NCI-H187 (cell line): ENCODE measurements around the gene TRAF3.
"Not testable (repeated sequence)": the region's sequence is repeated elsewhere in the genome, so short reads cannot be mapped to it uniquely, and the experiment has no call there.

Source experiments
- DNase-seq, 2 experiments: peaks; one replicate each; lab custom pipeline; 2025; lab: John Stamatoyannopoulos, UW

The TRAF3 gene

GRCh38 chr14:102892651-102893050 is 115.4 kb downstream of the TRAF3 start:
- DNase-seq, result no peak

GRCh38 chr14:102893452-102893851 is 116.2 kb downstream of the TRAF3 start:
- no peak for DNase-seq

GRCh38 chr14:102896735-102897134 is 119.5 kb downstream of the TRAF3 start:
- not testable (repeated sequence) for DNase-seq

DNA sequence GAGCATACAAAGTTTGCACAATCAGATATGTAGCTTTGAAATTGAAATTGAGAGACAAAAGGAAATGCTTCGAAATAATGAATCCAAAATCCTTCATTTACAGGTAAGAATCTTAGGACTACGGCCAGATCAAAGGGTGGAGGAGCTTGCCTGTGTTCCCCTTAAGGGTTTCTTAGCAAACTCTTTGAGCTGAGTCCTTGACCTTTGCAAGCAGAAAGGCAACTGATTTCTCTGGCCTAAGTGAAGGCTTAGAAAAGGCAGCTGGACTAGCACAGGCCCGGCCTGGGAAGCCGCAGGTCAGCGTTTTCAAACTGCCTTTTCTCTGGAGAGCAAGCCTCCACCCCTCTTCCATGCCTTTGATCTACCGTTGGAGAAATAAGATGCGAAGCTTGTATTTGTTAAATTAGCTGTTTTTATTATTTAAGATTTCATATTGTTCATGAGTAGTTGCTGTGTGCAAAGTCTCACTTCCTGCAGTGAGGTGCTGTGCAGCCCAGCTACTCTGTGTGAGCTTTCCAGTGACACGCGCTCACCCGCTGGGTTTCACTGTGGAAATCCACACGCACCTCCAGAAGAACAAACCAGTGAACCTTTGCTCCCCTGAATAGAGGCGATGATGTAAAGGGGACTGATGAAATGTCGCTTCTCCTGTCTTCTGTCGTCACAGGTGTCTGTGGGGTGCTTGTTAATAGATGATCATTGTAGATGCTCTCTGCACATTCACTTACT is 120.2 kb downstream of the TRAF3 start:
- DNase-seq, result no peak

GRCh38 chr14:102898298-102898697 is 121.0 kb downstream of the TRAF3 start:
- DNase-seq, result no peak

DNA sequence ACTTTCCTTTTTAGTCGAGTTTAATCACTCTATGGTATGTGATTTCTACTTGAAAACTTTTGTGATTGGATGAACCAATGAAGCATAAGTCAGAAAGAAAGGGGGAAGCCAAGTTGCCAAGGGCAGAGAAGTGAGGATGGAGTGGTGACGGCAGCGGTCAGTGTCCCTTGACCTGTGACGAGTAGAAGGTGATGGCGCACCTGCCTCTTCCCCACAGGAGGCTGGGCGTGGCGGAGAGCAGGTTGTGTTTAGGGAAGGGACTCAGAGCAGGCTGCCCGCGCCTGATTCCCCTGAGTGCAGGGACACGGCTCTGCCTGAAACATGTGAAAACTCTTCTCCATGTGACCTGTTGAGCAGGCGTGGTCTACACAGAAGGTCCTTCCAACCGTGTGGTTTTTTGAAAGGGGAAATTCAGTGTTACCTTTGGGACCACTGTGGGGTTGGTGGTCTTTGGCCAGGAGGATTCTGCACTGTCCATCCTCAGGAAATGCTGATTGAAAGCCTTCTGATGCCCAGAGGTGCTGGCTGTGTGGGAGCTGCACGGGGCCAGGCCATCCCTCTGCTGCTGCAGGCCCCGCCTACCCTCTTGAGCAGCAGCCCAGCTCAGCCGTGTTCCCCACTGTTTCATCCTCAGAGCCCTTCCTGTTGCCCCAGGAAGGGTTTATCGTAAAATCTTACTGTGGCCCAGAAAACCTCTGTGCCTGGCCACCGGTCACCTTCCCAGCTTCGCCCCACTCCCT is 121.7 kb downstream of the TRAF3 start:
- peak; percentile 18 to 36 for DNase-seq

DNA sequence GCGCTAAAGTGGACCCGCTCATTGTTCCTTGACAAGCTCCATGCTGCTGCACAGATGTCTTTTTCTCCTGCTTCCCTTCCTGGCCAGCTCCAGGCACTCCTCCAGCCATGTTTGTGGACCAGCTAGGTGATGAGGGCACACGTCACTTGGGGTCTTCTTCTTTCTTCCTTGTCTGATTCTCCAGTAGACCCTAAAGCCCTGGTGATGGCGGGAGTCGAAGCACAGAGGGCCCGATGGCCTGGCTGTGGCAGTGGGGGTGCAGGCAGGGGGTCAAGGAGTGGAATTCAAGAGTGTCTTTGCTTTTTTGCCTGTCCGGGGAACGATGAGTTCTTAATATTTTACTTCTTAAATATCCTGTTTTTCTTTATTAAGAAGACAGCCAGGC is 122.3 kb downstream of the TRAF3 start:
- DNase-seq, result no peak

DNA sequence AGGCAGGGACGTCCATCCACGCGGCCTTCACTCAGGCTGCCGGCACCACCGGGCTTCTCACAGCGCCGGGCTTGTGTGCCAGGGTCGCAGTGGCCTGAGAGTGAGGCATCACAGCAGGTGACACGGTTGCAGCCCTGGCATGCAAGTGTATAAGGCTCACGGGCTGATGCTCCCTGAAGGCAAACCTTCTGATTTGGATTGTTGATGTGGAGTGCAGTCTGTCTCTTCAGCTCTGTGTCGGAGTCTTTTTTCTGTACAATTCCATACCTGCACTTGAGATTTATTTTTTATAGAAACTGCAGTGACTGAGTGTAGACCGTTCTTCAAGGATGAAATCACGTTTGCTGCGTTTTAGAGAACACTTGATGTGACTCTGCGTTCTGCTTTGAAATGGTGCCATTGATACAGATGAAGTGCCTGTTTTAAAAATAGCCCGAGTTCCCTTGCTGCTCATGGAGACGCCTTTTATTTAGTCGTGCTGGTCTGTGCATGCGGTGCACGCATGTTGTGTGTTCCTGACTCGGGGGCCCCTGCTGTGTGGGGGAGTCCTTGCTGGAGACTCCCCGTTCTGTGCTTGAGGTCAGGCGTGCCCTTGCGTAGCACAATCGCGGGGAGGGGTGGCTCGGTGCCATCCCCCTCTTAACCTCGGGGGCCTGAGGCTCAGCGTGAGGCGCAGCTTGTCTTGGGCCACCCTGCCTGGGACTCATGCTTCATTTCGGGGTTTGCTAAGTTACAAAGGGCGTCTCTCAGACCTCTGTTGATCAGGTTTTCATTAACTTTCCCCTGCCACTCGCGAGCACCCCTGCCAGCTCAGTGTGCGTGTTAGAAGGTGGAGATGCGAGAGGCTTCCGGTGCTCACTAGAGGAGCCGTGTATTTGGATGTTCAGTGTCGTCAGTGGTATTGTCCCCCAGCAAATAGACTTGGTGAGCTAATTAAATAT is 123.7 kb downstream of the TRAF3 start:
- DNase-seq, result no peak

- DNase-seq, result no peak
These were observed 124.4 kb downstream of the TRAF3 start for GRCh38 chr14:102901633-102902032.

DNA sequence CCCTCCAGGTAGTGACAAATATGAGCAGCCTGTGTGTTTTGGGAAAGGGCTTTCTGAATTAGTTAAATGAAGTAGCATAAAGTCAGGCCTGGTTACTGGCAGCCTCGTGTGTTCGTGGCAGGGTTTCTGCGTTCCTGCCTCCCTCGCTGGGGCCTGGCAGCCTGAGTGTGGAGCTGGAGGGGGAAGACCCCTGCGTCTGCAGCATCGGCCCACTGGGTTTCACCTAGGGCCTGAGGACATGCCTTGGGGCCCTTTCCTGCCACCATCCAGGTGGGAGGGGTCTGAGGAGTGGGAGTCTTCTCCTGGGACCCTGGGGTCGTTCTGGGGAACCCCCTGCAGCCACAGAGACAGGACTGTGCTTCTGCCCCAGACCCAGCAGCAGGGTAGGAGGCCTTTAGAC is 124.8 kb downstream of the TRAF3 start:
- no peak for DNase-seq

DNA sequence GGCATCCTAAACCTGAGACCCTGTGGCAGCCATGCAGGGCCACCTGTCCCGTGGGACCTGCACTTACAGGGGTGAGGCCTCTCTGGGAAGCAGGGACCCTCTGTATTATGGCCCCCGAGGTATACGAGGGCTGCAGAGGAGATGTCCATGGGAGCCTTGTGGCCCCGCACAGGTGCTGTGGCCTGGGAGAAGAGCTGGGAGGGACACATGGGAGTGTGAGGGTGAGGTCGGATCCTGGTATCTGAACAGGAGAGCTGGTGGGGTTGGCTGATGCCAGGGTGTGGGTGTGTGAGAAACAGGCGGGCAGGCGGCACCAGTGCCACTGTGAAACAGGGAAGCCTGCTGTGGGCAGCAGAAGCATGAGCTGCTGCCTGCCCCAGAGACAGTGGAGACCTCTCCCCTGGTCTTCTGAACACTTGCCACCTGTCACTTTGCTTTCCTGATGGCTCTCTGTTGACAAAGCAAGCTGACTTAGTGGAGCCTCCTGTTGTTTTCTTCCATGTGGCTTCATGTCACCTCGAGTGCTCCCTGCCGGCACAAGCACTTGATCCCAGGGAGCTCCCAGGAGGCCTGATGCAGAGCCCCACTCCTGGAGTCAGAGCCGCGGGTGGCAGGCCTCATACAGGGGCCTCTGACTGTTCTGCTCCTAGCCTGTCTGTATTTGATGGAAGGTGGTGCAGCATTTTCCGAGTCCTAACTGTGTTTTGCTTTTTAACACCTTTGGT is 125.4 kb downstream of the TRAF3 start:
- peak; percentile 34 to 40 for DNase-seq

- DNase-seq, result no peak
These were observed 126.1 kb downstream of the TRAF3 start for GRCh38 chr14:102903248-102903888.

- no peak for DNase-seq
These were observed 126.8 kb downstream of the TRAF3 start for GRCh38 chr14:102903889-102904512.

DNA sequence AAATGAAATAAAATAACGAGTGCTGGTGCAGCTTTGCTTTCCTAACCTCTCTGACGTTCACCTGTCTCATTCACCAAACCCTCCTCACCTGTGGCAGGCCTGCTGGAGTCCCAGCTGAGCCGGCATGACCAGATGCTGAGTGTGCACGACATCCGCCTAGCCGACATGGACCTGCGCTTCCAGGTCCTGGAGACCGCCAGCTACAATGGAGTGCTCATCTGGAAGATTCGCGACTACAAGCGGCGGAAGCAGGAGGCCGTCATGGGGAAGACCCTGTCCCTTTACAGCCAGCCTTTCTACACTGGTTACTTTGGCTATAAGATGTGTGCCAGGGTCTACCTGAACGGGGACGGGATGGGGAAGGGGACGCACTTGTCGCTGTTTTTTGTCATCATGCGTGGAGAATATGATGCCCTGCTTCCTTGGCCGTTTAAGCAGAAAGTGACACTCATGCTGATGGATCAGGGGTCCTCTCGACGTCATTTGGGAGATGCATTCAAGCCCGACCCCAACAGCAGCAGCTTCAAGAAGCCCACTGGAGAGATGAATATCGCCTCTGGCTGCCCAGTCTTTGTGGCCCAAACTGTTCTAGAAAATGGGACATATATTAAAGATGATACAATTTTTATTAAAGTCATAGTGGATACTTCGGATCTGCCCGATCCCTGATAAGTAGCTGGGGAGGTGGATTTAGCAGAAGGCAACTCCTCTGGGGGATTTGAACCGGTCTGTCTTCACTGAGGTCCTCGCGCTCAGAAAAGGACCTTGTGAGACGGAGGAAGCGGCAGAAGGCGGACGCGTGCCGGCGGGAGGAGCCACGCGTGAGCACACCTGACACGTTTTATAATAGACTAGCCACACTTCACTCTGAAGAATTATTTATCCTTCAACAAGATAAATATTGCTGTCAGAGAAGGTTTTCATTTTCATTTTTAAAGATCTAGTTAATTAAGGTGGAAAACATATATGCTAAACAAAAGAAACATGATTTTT is 128.2 kb downstream of the TRAF3 start:
- no peak for DNase-seq

DNA sequence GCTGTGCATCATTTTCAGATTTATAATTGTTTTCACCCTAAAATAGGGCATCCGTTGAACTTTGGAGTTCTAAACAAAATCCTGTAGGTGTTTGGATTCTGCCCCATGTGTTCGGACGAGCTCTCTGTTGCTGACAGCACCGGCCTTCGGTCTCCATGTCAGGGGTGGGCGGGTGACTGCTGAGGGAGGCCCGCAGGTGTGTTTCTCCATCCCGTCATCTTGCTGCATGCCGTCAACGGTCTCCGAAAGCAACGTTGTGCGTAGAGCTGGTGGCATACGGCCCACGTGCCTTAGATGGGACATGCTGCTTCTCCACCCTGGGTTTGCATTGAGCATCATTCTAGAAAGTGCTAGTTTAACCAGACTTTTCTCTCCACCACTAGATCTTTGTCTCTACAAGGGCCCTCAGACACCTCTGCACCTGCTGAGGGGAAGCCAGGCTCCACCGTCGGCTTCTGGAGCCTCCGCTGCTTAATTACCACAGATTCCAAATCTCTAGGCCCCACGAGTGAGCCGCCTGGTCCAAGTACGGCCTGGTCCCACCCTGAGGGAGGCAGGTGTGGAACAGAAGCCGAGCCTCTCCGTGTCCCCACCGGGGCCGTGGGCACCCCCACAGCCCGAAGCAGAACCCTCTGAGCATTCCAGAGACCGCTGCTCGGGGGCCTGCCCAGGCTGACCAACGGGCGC is 129.5 kb downstream of the TRAF3 start:
- DNase-seq, result no peak

- DNase-seq, result no peak
These were observed 130.1 kb downstream of the TRAF3 start for GRCh38 chr14:102907303-102907844.

DNA sequence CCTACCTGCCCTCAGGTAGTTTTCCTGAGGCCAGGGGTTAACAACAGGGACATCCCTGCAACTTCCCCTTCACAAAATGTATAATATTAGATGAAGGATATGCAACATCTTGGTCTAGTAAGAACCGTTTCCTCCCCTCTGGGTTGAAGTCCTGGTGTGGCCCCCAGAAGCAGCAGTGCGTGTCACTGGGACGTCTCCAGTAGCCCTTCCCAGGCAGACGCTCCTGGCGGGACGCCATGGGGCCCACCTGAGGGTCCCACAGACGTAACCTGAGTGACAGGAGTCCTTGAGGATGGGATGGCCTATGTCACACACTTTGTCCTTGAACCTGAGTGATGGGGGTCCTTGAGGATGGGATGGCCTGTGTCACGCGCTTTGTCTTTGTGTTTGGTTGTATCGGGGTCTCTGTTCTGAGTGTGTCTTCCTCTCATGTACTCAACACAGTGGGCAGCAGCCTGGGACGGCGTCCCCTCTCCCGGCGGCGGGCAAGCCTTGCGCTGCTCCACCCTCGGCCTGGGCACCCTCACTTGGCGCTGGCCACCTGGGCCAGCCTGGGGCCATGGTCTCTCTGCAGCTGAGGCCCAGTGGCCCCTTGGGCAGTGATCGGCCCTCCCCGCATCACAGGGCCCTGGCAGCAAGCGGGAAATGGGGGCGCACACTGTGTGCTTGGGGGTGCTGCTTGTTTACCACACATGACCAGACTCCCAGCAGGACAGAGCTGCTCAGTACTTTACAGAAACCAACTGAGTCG is 130.9 kb downstream of the TRAF3 start:
- DNase-seq, result no peak
